ENCODE data around the gene KDM1A.

KDM1A gene

GRCh38 chr1:23013657-23014056, 5.6 kb upstream of the KDM1A start:
- H3K9me3 ChIP-seq = no peaks in the 10 kb centered on the region
- H3K36me3 ChIP-seq = no peaks in the 10 kb centered on the region
- no peak overlapping the region for H3K27ac ChIP-seq
- no peak overlapping the region for H3K4me3 ChIP-seq (ENCODE audit: low read depth in 1 of 2, low read length in 1 of 2)
- H3K27me3 ChIP-seq = peaks cover 47% of the 10 kb centered on the region
- no peak for TF ChIP-seq CTCF (IDR thresholded peaks at IDR 0.05)
- H3K4me1 ChIP-seq (ENCODE audit: control insufficient read depth in 1 of 2, insufficient read depth in 1 of 2, low read depth in 1 of 2, low read length in 1 of 2) = peaks cover 12 to 24% of the 10 kb centered on the region in 2 experiments

GRCh38 chr1:23018661-23019093, 591 bp upstream of the KDM1A start:
- Histone ChIP-seq H3K27ac (no peak overlapping the region), H3K36me3 (no peaks in the 10 kb centered on the region), H3K9me3 (no peaks in the 10 kb centered on the region), H3K27me3 (peaks cover 14% of the 10 kb centered on the region), H3K4me3 (ENCODE audit: low read depth in 1 of 2, low read length in 1 of 2) (peak overlapping the region; percentile 67 to 72), H3K4me1 (ENCODE audit: control insufficient read depth in 1 of 2, insufficient read depth in 1 of 2, low read depth in 1 of 2, low read length in 1 of 2) (peaks cover 17 to 30% of the 10 kb centered on the region in 2 experiments)
- TF ChIP-seq CTCF (IDR thresholded peaks at IDR 0.05) = no peak

GRCh38 chr1:23019863-23020625, 776 bp downstream of the KDM1A start:
- no peak for TF ChIP-seq CTCF (IDR thresholded peaks at IDR 0.05)
- H3K27me3 ChIP-seq = peaks cover 14% of the 10 kb centered on the region
- H3K9me3 ChIP-seq = no peaks in the 10 kb centered on the region
- H3K36me3 ChIP-seq = no peaks in the 10 kb centered on the region
- H3K4me1 ChIP-seq (ENCODE audit: control insufficient read depth in 1 of 2, insufficient read depth in 1 of 2, low read depth in 1 of 2, low read length in 1 of 2) = peaks cover 14 to 26% of the 10 kb centered on the region in 2 experiments
- no peak overlapping the region for H3K27ac ChIP-seq
- H3K4me3 ChIP-seq (ENCODE audit: low read depth in 1 of 2, low read length in 1 of 2) = peak overlapping the region; percentile 67 to 72

- H3K27me3 ChIP-seq = peaks cover 14% of the 10 kb centered on the region
- H3K27ac ChIP-seq = no peak overlapping the region
- H3K36me3 ChIP-seq = no peaks in the 10 kb centered on the region
- peak overlapping the region in 1 of 2 experiments; percentile 72 for H3K4me3 ChIP-seq (ENCODE audit: low read depth in 1 of 2, low read length in 1 of 2)
- no peak for TF ChIP-seq CTCF (IDR thresholded peaks at IDR 0.05)
- H3K4me1 ChIP-seq (ENCODE audit: control insufficient read depth in 1 of 2, insufficient read depth in 1 of 2, low read depth in 1 of 2, low read length in 1 of 2) = peaks cover 8 to 20% of the 10 kb centered on the region in 2 experiments
- H3K9me3 ChIP-seq = no peaks in the 10 kb centered on the region
These were observed 1.6 kb downstream of the KDM1A start for GRCh38 chr1:23020706-23021405.

- TF ChIP-seq CTCF (IDR thresholded peaks at IDR 0.05) = no peak
- Histone ChIP-seq H3K27ac (no peak overlapping the region), H3K36me3 (no peaks in the 10 kb centered on the region), H3K27me3 (peaks cover 6% of the 10 kb centered on the region), H3K4me3 (ENCODE audit: low read depth in 1 of 2, low read length in 1 of 2) (no peak overlapping the region), H3K9me3 (no peaks in the 10 kb centered on the region), H3K4me1 (ENCODE audit: control insufficient read depth in 1 of 2, insufficient read depth in 1 of 2, low read depth in 1 of 2, low read length in 1 of 2) (peaks cover 8 to 15% of the 10 kb centered on the region in 2 experiments)
These were observed 2.6 kb downstream of the KDM1A start for GRCh38 chr1:23021834-23022233.
